ENCODE measurements around the gene LRBA. TPM values are rescaled to one million over a fixed set of nuclear protein-coding genes. Genes with fewer than 3 reads are reported as not detected.
A peak's percentile ranks its signal among the peaks of the same experiment; 100 is the strongest.

The LRBA gene
- total RNA-seq, 1 donor from 2014 or later, result 46.2 TPM

GRCh38 chr4:150342945-150343344 is 672.1 kb downstream of the LRBA start:
- intact Hi-C loops (cut with DNase I), result no loop called here
- TF ChIP-seq CTCF (IDR thresholded peaks at IDR 0.05), result no peak
- H3K4me3 ChIP-seq, result no peak overlapping the region
- H3K27ac ChIP-seq, result no peak overlapping the region
- no peaks in the 10 kb centered on the region for H3K4me1 ChIP-seq
- DNase-seq (no peak), ATAC-seq (peak in 1 of 2 donors; percentile 19)
- H3K9me3 ChIP-seq, result no peaks in the 10 kb centered on the region
- no peaks in the 10 kb centered on the region for H3K27me3 ChIP-seq (ENCODE audit: low read depth)
- H3K36me3 ChIP-seq, result no peaks in the 10 kb centered on the region

- TF ChIP-seq CTCF (IDR thresholded peaks at IDR 0.05), result no peak
- Histone ChIP-seq H3K4me1 (peaks cover 3% of the 10 kb centered on the region), H3K9me3 (no peaks in the 10 kb centered on the region), H3K36me3 (no peaks in the 10 kb centered on the region), H3K27ac (no peak overlapping the region), H3K27me3 (ENCODE audit: low read depth) (no peaks in the 10 kb centered on the region), H3K4me3 (no peak overlapping the region)
- intact Hi-C loops (cut with DNase I), result no loop called here
- ATAC-seq, result no peak
- DNase-seq, result no peak
Measured at GRCh38 chr4:150337734-150338133, 677.4 kb downstream of the LRBA start.

- H3K36me3 ChIP-seq, result no peaks in the 10 kb centered on the region
- ATAC-seq (no peak), DNase-seq (no peak)
- intact Hi-C loops (cut with DNase I), result no loop called here
- TF ChIP-seq CTCF (IDR thresholded peaks at IDR 0.05), result no peak
- H3K4me3 ChIP-seq, result no peak overlapping the region
- no peaks in the 10 kb centered on the region for H3K9me3 ChIP-seq
- no peak overlapping the region for H3K27ac ChIP-seq
- H3K27me3 ChIP-seq (ENCODE audit: low read depth), result no peaks in the 10 kb centered on the region
- peaks cover 3% of the 10 kb centered on the region for H3K4me1 ChIP-seq
Measured at GRCh38 chr4:150336676-150337412, 678.2 kb downstream of the LRBA start.

- Histone ChIP-seq H3K36me3 (no peaks in the 10 kb centered on the region), H3K27ac (no peak overlapping the region), H3K4me1 (peaks cover 3% of the 10 kb centered on the region), H3K27me3 (ENCODE audit: low read depth) (no peaks in the 10 kb centered on the region), H3K9me3 (no peaks in the 10 kb centered on the region), H3K4me3 (no peak overlapping the region)
- TF ChIP-seq CTCF (IDR thresholded peaks at IDR 0.05), result no peak
- intact Hi-C loops (cut with DNase I), result no loop called here
- no peak for ATAC-seq
- no peak for DNase-seq
Measured at GRCh38 chr4:150332961-150333360, 682.1 kb downstream of the LRBA start.

GRCh38 chr4:150332086-150332485 is 683.0 kb downstream of the LRBA start:
- no peaks in the 10 kb centered on the region for H3K27me3 ChIP-seq (ENCODE audit: low read depth)
- H3K4me1 ChIP-seq, result no peaks in the 10 kb centered on the region
- ATAC-seq (no peak), DNase-seq (no peak)
- no peak for TF ChIP-seq CTCF (IDR thresholded peaks at IDR 0.05)
- no peak overlapping the region for H3K4me3 ChIP-seq
- no peaks in the 10 kb centered on the region for H3K9me3 ChIP-seq
- intact Hi-C loops (cut with DNase I), result no loop called here
- H3K36me3 ChIP-seq, result no peaks in the 10 kb centered on the region
- H3K27ac ChIP-seq, result no peak overlapping the region

Measured in lower lobe of right lung (tissue), 2 donors.